SK-N-SH treated with all-trans-retinoic acid at 6 μM for 48 hours (cell line): ENCODE data around the gene ZSCAN10.

Experiments used
- ATAC-seq: fragments of 200-7000 bp; cut with Tn5 transposase; 3 replicates; pipeline ENCODE4 v1.9.1; 2020; ENCODE audit warnings: mild to moderate bottlenecking, moderate library complexity
- ARNTL ChIP-seq: fragments of 450-650 bp; formaldehyde crosslinking; IDR thresholded peaks from 2 replicates; pipeline ENCODE4 v1.5.0; 2020; ENCODE audit warnings: low read depth, mild to moderate bottlenecking, moderate library complexity, borderline replicate concordance
- BACH2 ChIP-seq: fragments of 250-450 bp; sonication (Bioruptor Pico); IDR thresholded peaks from 2 replicates; pipeline ENCODE4 v1.9.0; 2021; ENCODE audit warnings: mild to moderate bottlenecking, borderline replicate concordance
- CREB5 ChIP-seq: fragments of 250-450 bp; sonication (Bioruptor Pico); IDR thresholded peaks from 2 replicates; pipeline ENCODE4 v1.5.1; 2020; ENCODE audit warnings: low read depth, mild to moderate bottlenecking, moderate library complexity
- CSDC2 ChIP-seq: fragments of 250-450 bp; sonication (Bioruptor Pico); IDR thresholded peaks from 2 replicates; pipeline ENCODE4 v1.5.0; 2020; ENCODE audit warnings: mild to moderate bottlenecking, moderate library complexity
- CSRNP3 ChIP-seq: fragments of 250-450 bp; sonication (Bioruptor Pico); IDR thresholded peaks from 2 replicates; pipeline ENCODE4 v1.5.1; 2021; ENCODE audit warnings: mild to moderate bottlenecking, moderate library complexity
- ESRRG ChIP-seq: fragments of 250-450 bp; sonication (Bioruptor Pico); IDR thresholded peaks from 2 replicates; pipeline ENCODE4 v1.6.1; 2021; ENCODE audit warnings: mild to moderate bottlenecking
- ISL1 ChIP-seq: fragments of 250-450 bp; sonication (Bioruptor Pico); IDR thresholded peaks from 2 replicates; pipeline ENCODE4 v2.1.2; 2022; ENCODE audit warnings: mild to moderate bottlenecking, moderate library complexity
- OSR1 ChIP-seq: fragments of 250-450 bp; sonication (Bioruptor Pico); IDR thresholded peaks from 2 replicates; pipeline ENCODE4 v1.8.0; 2022; ENCODE audit warnings: moderate library complexity, mild to moderate bottlenecking, inconsistent platforms
- POU6F1 ChIP-seq: fragments of 250-450 bp; sonication (Bioruptor Pico); IDR thresholded peaks from 2 replicates; pipeline ENCODE4 v1.8.0; 2021; ENCODE audit warnings: low read depth, mild to moderate bottlenecking, moderate library complexity, borderline replicate concordance
- PPARA ChIP-seq: fragments of 250-450 bp; sonication (Bioruptor Pico); IDR thresholded peaks from 2 replicates; pipeline ENCODE4 v1.5.0; 2020; ENCODE audit warnings: mild to moderate bottlenecking, borderline replicate concordance
- RARB ChIP-seq: fragments of 250-450 bp; sonication (Bioruptor Pico); IDR thresholded peaks from 2 replicates; pipeline ENCODE4 v1.8.0; 2021; ENCODE audit warnings: mild to moderate bottlenecking, moderate library complexity
- SNAI2 ChIP-seq: fragments of 250-450 bp; sonication (Bioruptor Pico); IDR thresholded peaks from 2 replicates; pipeline ENCODE4 v1.5.0; 2020; ENCODE audit warnings: mild to moderate bottlenecking, moderate library complexity
- TCF4 ChIP-seq: fragments of 250-450 bp; sonication (Bioruptor Pico); IDR thresholded peaks from 2 replicates; pipeline ENCODE4 v1.8.0; 2021; ENCODE audit warnings: mild to moderate bottlenecking, moderate library complexity, borderline replicate concordance
- TOX ChIP-seq: fragments of 250-450 bp; sonication (Bioruptor Pico); IDR thresholded peaks from 2 replicates; pipeline ENCODE4 v1.8.0; 2021; ENCODE audit warnings: mild to moderate bottlenecking, moderate library complexity, borderline replicate concordance
- ZC3H10 ChIP-seq: fragments of 250-450 bp; sonication (Bioruptor Pico); IDR thresholded peaks from 2 replicates; pipeline ENCODE4 v1.5.1; 2021; ENCODE audit warnings: mild to moderate bottlenecking, moderate library complexity
- ZFP3 ChIP-seq: fragments of 250-450 bp; sonication (Bioruptor Pico); IDR thresholded peaks from 2 replicates; pipeline ENCODE4 v1.5.0; 2020; ENCODE audit warnings: mild to moderate bottlenecking, moderate library complexity
- ZFP30 ChIP-seq: fragments of 450-650 bp; formaldehyde crosslinking; IDR thresholded peaks from 2 replicates; pipeline ENCODE4 v1.5.0; 2022; ENCODE audit warnings: mild to moderate bottlenecking, moderate library complexity
- ZNF565 ChIP-seq: fragments of 450-650 bp; formaldehyde crosslinking; conservative IDR thresholded peaks from 2 replicates; pipeline ENCODE4 v1.5.0; 2020; ENCODE audit warnings: low read depth, mild to moderate bottlenecking, moderate library complexity
- ZNF70 ChIP-seq: fragments of 450-650 bp; formaldehyde crosslinking; IDR thresholded peaks from 2 replicates; pipeline ENCODE4 v1.5.0; 2020; ENCODE audit warnings: mild to moderate bottlenecking, moderate library complexity
- ZNF8 ChIP-seq: fragments of 450-650 bp; formaldehyde crosslinking; IDR thresholded peaks from 2 replicates; pipeline ENCODE4 v1.5.0; 2020; ENCODE audit warnings: mild to moderate bottlenecking, moderate library complexity
- TF ChIP-seq, protein P1 (sequence below): fragments of 250-450 bp; sonication (Bioruptor Pico); IDR thresholded peaks from 2 replicates; pipeline ENCODE4 v1.8.0; 2020; ENCODE audit warnings: mild to moderate bottlenecking, moderate library complexity, borderline replicate concordance
- TF ChIP-seq, protein P2 (sequence below): fragments of 250-450 bp; sonication (Bioruptor Pico); IDR thresholded peaks from 2 replicates; pipeline ENCODE4 v1.5.0; 2020; ENCODE audit warnings: mild to moderate bottlenecking, moderate library complexity

Gene ZSCAN10

DNA sequence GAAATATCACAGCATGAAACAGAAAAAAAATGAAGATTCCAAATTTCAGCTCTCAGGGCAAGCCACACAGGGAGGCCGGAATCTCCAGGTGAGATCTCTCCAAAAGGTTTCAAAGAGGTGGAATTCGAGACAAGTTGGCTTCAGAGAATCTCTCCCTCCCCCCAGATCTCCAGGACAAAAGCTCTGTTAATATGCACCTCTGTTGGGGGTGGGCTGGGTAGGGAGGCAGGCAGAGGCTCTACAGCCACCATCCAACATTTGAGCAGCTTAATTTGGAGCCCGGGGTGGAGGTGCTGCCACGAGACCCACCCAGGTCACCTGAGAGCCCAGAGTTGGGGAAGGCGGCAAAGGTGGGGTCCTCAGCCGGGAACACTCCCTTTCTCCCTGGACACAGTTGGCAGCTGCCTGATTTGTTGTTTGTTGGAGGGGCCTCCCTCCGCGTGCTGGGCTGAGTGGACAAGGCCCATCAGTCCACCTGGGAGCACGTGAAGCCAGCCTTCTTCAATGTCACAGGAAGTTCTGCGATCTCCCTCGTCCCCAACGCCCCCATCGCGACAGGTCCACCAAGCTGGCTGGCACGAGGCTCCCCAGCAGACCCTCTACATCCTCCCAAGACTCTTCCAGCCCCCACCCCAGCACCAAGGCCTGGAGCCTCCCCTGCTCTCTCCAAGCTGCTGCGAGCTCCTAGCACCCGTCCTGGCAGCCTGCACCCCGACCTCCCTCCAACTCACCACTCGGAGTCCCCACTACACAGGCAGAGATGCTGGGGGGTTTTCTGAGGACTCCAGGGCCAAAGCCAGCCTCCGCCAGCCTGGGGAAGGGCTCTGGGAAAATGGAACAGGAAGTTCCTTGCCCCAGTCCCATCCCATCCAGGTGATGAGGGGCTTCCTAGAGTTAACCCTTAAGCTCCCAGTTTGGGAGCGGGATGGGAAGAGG lies at the start of gene ZSCAN10:
ZSCAN10 (minus strand) TSS at position 836 of the 936 bp plus-strand sequence. CDS start 6,357 bp downstream, outside the sequence.
- no peak for TF ChIP-seq TOX
- no peak for TF ChIP-seq ZFP30 (CRISPR knock-in tag)
- TF ChIP-seq ESRRG, result no peak
- no peak for TF ChIP-seq ZNF70 (CRISPR knock-in tag)
- TF ChIP-seq POU6F1 (CRISPR knock-in tag), result no peak
- no peak for TF ChIP-seq ARNTL
- TF ChIP-seq BACH2 (CRISPR knock-in tag), result no peak
- TF ChIP-seq CREB5 (CRISPR knock-in tag), result no peak
- TF ChIP-seq RARB (CRISPR knock-in tag), result no peak
- TF ChIP-seq ZFP3 (CRISPR knock-in tag), result no peak
- TF ChIP-seq PPARA (CRISPR knock-in tag), result no peak
- no peak for TF ChIP-seq CSDC2 (CRISPR knock-in tag)
- no peak for TF ChIP-seq SNAI2 (CRISPR knock-in tag)
- no peak for TF ChIP-seq OSR1 (CRISPR knock-in tag)
- no peak for ATAC-seq

DNA sequence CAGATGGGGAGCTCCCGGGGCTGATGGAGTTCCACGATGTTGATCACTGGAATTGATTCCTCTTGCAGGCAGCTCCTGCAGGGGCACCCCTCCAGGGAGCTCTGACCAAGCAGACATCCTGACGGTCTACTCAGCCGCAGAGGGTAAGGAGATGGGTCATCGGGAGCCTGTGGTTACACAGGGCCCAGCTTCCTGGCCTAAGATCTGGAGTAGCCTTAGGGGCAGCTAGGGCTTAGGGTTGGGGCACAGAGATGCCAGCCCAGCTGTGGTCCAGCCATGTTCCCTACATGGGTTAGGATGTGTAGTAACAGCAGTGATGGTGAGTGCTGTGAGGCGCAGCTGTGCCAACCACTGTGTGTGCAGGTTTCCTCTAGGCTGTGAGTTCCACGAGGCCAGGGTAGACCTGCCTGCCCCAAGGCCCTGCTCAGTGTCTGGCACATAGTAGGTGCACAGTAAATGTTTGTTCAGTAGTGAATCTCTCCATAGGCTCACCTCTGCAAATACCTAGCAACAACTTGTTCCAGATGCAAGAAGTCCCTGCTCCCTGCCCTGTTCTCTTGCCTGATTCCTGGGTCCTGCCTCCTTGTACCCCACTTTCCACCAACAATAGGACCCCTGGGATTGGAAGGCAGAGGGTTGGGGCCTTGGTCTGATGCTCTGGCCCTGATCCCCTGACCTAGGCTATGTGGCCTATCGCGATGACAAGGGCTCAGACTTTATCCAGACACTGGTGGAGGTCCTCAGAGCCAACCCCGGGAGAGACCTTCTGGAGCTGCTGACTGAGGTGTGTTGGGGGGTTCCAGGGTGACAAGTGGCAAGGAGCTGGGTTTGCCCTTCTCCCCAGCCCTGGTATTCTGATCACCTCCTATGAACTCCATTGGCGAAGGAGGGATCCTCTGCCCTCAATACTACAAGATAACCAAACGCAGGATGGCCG lies 49.4 kb upstream of the ZSCAN10 start:
- TF ChIP-seq SNAI2 (CRISPR knock-in tag) (no peak), ZNF565 (no peak), CSDC2 (CRISPR knock-in tag) (no peak), ZNF70 (CRISPR knock-in tag) (no peak), CREB5 (CRISPR knock-in tag) (no peak), OSR1 (CRISPR knock-in tag) (no peak), CSRNP3 (CRISPR knock-in tag) (no peak), ISL1 (no peak), RARB (CRISPR knock-in tag) (no peak), ARNTL (no peak), ZFP30 (CRISPR knock-in tag) (no peak), ZFP3 (CRISPR knock-in tag) (no peak), TCF4 (CRISPR knock-in tag) (no peak), ZNF8 (CRISPR knock-in tag) (no peak), TOX (no peak), PPARA (CRISPR knock-in tag) (no peak), ZC3H10 (CRISPR knock-in tag) (no peak), POU6F1 (CRISPR knock-in tag) (no peak)
- TF ChIP-seq, protein P1, sequence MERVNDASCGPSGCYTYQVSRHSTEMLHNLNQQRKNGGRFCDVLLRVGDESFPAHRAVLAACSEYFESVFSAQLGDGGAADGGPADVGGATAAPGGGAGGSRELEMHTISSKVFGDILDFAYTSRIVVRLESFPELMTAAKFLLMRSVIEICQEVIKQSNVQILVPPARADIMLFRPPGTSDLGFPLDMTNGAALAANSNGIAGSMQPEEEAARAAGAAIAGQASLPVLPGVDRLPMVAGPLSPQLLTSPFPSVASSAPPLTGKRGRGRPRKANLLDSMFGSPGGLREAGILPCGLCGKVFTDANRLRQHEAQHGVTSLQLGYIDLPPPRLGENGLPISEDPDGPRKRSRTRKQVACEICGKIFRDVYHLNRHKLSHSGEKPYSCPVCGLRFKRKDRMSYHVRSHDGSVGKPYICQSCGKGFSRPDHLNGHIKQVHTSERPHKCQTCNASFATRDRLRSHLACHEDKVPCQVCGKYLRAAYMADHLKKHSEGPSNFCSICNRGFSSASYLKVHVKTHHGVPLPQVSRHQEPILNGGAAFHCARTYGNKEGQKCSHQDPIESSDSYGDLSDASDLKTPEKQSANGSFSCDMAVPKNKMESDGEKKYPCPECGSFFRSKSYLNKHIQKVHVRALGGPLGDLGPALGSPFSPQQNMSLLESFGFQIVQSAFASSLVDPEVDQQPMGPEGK, result no peak
- TF ChIP-seq, protein P2, sequence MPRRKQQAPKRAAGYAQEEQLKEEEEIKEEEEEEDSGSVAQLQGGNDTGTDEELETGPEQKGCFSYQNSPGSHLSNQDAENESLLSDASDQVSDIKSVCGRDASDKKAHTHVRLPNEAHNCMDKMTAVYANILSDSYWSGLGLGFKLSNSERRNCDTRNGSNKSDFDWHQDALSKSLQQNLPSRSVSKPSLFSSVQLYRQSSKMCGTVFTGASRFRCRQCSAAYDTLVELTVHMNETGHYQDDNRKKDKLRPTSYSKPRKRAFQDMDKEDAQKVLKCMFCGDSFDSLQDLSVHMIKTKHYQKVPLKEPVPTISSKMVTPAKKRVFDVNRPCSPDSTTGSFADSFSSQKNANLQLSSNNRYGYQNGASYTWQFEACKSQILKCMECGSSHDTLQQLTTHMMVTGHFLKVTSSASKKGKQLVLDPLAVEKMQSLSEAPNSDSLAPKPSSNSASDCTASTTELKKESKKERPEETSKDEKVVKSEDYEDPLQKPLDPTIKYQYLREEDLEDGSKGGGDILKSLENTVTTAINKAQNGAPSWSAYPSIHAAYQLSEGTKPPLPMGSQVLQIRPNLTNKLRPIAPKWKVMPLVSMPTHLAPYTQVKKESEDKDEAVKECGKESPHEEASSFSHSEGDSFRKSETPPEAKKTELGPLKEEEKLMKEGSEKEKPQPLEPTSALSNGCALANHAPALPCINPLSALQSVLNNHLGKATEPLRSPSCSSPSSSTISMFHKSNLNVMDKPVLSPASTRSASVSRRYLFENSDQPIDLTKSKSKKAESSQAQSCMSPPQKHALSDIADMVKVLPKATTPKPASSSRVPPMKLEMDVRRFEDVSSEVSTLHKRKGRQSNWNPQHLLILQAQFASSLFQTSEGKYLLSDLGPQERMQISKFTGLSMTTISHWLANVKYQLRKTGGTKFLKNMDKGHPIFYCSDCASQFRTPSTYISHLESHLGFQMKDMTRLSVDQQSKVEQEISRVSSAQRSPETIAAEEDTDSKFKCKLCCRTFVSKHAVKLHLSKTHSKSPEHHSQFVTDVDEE (CRISPR knock-in tag), result no peak
- TF ChIP-seq, all 23 proteins: peak for 0
- no peak for ATAC-seq
